HG02884 (cell line): Measurements from ENCODE around the gene SEC14L2.
A peak's percentile ranks its signal among the peaks of the same experiment; 100 is the strongest.
"Not testable (repeated sequence)": the region's sequence is repeated elsewhere in the genome, so short reads cannot be mapped to it uniquely, and the experiment has no call there.

Experiments used
- ATAC-seq: cut with Tn5 transposase; IDR thresholded peaks from one replicate; pipeline ENCODE4 v1.9.1; 2021; ENCODE audit warnings: mild to moderate bottlenecking, moderate library complexity; ENCODE audit not compliant: unreplicated experiment

SEC14L2 gene

DNA sequence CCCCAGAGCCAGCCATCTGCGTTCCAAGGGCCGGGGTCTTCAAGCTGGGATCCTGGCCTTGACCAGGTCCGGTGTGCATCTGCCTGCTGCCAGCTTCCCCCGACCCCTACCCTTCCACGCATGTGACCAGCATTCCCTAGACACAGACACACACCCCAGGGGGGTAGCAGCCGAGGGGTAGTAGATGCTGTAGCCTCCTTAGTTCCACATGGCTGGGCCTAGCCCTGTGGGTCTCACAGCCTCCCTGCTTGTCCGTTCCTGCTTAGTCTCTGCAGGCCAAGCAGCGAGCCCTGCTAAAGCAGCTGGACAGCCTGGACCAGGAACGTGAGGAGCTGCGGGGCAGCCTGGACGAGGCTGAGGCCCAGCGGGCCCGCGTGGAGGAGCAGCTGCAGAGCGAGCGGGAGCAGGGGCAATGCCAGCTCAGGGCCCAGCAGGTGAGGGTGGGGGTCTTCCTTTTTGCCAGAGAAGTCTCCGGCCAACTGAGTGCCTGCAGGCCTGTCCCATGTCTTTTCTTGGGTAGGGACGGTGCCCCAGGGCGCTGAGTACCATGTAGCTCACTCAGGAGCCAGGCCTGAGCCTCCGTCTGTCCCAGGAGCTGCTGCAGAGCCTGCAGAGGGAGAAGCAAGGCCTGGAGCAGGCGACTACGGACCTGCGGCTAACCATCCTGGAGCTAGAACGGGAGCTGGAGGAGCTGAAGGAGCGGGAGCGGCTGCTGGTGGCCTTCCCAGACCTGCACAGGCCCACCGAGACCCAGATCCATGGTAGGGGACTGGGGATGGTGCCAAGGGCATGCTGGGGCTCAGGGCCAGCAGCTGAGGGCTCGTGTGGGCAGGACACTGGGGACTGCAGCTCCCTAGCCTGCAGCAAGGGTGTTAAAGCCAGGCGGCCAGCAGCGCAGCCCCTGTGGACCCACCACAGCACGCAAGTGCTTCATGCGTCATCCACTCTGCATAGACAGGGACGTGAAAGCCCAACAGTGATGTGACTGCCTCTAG is 23.2 kb upstream of the SEC14L2 start:
- no peak for ATAC-seq

DNA sequence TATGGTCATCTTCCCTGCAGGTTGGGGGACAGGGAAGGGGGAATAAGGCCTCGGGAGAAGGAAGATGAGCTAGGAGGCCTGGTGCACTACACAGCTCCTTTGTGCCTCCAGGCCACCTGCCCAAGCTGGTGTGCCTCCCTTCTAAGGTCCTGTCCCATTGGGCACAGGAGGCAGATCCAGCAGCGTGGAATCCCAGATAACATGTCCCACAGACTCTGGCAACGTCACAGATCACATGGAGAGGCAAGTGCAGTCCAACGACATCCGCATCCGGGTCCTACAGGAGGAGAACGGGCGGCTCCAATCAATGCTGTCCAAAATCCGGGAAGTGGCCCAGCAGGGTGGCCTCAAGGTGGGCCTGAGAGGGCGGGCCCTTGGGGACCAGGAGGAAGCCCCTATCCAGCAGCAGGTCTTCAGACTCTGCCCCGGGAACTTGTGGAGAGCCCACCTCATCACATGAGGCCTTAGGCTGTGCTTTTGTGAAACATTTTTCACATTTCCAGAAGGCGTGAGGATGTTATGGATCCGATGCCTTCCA is 21.4 kb upstream of the SEC14L2 start:
- ATAC-seq: no peak

DNA sequence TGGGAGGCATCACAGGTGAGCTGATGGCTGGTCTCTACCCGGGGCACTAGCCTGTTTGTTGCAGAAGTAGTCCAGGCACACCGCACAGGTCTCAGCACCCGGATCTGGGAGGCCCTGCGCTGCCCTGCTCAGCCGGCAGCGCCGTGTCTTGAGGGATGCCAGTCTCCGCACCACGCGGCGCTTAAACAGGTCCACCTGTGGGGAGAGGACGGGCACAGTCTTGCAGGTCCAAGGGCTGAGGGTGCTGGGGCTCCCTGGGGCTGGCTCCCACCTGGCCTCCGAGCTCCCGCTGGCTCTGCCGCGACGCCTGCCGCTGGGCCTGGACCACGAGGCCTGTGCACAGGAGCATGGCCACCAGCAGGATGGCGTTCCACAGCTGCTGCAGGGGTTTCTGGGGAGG is 16.8 kb upstream of the SEC14L2 start:
- no peak for ATAC-seq

DNA sequence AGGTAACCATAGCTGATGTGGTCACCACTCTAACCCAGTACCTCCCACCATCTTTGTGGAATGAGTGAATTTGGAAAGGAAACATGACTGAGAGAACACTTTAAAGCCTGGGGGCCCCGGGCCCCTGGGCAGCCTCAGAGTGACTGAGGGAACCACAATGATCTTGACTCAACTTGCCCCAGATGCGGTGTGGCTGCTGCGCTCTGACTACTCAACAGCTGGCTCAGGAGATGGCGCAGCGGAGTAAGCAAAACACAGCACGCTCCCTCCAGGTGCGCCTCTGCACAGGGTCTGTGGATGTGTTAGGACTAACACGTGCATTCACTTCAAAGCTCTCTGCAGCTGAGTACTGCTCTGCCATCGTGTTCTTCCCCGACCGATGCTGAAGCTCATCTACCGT is 15.6 kb upstream of the SEC14L2 start:
- no peak for ATAC-seq

DNA sequence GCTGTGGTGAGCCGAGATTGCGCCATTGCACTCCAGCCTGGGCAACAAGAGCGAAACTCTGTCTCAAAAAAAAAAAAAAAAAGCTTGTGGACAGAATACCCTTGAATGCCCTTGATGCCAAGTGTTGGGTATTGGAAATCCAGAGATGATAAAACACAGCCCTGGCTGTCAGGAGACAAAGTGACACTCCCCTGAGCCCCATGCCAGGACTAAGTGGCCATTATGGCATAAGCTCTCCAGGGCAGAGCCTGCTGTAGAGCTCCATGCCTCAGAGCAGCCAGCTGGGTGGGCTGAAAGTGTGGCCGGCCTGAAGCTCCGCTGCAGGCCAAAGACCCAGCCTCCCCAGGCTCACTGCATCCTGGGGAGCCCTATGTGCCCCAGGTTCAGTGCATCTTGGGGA is 14.5 kb upstream of the SEC14L2 start:
- no peak for ATAC-seq

DNA sequence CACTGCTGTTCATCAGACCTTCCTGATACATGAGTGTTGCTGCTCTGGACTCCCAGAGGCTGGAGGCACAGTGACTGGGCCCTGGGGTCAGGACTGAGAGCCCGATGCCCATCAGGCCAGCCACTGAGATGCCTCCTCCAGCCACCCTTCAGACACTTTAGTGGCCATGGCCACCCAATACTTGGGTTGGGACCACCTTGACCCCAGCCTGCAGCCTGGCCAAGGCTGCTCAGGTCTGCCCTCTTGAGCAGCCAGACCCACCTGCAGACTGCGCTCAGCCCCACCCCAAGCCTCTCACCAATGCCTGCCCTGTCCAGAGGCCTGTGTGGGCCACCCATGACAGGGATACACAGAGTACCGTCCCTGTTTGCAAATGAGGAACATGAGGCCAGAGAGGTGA is 13.8 kb upstream of the SEC14L2 start:
- ATAC-seq: no peak

DNA sequence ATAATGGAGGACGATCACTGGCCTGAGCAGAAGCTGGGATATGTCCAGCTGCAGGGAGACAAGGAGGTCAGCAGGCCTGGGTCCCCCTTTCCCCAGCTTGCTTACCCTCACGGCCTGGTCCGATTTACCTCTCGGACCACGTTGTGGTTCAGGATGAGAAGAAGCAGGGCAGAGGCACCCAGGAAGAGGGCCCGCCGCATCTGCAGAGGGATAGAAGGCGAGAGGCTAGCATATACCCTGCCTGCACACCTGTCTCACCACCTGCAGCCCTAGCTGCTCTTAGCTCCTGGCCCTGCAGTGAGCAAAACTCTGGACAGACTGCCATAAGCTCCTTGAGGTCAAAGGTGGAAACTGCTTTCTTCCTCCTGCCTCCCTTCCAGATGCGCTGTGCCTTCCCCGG is 10.9 kb upstream of the SEC14L2 start:
- ATAC-seq: no peak

DNA sequence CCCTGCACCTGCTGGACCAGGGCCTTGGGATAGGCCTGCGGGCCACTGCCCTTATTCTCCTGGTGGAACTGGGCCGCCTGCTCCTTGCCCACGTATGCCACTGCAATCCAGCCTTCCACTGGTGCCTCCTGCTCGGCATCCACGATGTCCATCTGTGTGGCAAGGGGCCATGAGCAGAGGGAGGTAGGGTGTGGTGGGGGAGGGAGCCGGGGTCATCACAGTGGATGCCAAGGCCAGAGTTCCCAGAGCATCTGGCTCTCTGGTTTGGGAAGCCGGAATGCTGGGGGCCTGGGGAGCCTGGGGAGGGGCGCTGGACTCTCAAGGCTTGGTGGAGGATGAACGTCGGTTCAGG is 10.2 kb upstream of the SEC14L2 start:
- ATAC-seq: no peak

DNA sequence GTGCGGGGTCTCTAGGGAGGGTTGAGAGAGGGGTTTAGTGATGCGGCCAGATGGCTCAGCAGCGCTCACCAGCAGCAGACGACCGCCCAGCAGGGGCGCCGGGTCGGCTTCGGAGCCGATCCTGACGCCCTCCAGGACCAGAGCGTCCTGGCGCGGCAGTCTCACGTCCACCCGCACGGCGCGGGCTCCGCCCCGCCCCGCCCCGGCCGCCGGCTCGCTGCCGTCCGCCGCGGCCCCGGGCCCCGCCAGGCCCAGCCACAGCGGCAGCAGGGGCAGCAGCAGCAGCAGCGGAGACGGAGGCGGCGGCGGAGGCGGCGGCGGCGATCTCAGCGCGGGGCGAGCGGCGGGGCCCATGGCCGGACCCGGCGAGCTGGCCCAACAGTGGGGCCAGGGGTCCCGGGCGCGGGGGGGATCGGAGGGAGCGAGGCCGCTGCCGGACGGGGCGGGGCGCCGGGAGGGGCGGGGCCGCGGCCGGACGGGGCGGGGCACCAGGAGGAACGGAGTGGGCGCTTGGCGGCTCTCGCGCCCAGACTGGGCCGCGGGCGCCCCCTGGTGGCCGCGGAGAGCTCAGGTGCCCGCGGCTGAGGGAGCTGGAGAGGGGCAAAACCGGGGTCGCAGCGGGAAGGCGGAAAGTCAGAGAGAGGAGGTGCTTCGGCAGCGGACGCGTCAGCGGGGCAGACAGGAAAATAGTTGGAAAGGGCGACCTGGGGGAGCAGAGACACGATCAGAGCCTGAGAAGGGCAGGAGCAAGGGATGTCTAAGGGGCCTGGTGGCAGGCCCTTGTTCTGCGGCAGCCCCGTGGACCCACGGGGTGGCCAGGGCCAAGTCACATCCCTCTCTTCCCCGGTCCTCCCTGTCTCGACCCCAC is 9.6 kb upstream of the SEC14L2 start, which contains the start of gene RNF215:
Gene RNF215, minus strand, starts transcription at position 452 of the 868 bp plus-strand sequence. Its CDS starts 98 bp downstream, at position 354.
- peak; percentile 63 for ATAC-seq

DNA sequence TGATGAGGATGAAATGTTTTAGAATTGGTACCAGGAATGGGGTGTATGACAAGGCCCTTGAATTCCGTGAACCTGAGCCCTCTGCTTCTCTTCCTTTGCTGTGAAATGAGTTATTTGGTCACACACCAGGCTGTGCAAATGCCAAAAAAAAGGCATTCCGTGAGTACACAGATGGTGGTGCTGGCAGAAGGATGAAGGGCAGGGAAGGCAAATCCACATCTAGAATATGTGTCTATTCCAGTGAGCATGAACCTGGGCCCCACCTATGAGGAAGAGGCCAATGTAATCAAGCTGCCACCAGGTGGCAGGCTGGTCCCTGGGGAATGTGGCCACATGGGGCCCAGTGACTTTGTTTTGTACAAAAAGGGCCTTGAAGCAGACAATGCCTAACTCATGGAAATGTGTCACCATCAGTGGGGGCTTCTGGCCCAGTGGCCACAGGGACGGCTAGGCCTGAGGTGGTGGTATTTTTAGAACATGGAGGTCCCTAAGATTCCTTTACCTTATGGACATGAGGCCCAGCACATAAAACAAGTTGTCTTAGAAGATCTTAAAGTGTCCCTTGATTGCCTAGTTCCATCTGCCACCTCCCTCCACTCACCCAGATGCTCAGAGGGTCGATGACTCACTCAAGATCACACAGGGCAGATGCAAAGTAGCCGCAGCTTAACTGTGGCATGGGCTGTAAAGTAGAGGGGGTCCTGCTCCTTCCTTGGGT is 5.7 kb upstream of the SEC14L2 start:
- no peak for ATAC-seq

DNA sequence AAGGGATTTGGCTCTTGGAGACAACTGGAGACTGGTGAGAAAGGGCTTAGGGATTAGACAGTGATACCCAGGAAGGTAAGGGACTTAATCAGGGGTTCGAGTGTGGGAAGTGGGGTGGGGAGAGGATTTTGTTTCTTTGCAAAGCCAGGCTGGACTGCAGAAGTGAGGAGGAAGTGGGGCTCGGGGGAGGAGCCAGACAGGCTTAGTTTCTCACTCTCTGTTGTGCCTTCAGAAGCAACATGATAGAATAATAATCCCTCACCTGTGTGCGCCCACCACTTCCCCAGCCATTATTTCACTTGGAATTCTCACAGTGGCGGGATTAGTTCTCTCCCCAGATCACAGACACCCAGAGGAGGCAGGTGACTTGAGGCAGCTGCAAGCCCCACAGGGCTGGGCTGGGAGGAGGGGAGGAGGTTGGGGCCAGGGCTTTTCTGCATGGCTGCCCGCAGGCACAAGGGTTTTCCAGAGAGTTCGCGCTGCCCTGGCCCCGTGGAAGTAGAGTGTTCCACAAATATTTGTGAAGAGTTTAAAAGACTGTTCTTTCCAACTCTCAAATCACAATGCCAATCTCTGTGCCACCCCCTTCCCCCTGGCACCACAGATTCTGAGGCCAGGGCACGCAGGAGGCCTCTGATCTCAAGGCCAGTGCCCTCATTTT is 4.0 kb upstream of the SEC14L2 start:
- ATAC-seq: no peak

DNA sequence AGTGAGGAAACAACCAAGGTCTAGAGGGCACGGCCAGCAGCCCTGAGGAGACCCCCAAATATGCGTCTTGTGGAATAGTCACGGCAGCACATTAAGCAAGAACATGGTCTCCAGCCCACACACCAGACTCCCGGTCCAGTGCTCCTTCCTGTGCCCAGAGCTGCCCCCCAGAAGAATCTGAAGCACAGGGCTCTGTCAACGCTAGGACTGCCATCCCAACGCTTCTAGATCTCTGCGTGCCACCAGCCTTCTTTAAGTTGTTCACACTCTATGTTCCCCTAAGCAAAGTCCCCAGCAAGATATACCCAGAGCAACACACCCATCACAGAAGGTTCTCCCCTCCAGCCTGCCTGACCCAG is 3.5 kb upstream of the SEC14L2 start:
- ATAC-seq: no peak

DNA sequence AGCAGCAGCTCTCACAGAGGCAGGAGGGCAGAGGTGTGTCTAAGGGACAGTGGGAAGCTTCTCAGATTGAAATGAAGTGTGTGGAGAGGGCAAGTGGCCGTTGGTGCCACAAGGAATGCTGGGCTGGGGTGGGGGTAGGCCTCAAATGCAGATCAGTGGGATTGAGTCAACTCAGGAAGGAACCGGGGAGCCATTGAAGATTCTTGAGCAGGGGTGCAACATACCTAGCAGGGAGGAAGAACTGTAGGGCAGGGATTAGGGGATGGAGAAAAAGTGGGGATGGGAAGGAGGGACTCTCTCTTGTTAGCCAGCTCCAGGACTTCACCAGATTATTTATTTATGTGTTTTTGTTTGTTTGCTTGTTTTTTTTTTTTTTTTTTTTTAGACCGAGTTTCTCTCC is 2.9 kb upstream of the SEC14L2 start:
- no peak for ATAC-seq

DNA sequence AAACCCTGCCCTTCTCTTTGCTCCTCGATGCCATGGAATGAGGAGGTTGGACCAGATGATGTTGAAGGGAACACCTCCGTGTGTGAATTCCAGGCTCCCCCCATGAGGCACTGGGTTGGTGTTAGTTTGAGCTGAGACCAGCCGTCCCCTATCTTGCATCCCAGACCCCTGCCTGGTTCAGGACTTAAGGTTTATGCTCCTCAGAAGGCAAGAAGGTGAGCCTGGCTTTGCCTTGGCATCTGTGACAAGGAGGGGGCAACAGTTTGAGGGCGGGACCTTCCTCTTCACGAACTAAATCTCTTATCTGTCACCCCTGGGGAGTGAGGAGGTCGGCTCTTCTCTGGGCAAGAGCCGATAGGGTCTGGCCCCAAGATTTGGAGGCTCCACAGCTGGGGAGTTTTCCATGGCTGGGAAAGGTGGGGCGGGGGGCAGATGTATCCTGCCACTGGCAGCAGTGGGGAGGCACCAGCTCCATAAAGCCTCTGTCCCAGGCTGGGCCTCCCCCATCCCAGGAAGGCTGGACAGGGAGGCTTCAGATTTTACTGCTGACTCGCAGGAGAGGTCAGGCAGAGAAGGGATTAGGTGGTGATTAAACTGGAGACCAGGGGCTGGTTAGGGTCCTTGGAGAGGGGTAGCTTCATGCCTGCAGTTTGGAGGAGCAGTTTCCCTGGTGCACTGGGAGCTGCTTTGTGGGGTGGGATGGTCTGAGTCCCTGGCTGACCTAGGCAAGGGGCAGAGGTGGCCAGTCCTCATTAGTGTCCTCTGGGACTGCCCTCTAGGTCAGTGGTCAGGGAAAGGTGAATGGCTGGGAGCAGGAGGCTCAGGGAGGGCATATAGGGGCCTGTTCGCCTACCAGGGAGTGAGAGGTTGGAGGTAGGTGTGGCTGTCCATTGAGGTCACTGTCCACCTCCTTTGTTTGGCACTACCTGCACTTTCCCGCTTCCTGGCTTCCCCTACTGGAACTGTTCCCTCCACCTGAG is 1.1 kb downstream of the SEC14L2 start:
- no peak for ATAC-seq

DNA sequence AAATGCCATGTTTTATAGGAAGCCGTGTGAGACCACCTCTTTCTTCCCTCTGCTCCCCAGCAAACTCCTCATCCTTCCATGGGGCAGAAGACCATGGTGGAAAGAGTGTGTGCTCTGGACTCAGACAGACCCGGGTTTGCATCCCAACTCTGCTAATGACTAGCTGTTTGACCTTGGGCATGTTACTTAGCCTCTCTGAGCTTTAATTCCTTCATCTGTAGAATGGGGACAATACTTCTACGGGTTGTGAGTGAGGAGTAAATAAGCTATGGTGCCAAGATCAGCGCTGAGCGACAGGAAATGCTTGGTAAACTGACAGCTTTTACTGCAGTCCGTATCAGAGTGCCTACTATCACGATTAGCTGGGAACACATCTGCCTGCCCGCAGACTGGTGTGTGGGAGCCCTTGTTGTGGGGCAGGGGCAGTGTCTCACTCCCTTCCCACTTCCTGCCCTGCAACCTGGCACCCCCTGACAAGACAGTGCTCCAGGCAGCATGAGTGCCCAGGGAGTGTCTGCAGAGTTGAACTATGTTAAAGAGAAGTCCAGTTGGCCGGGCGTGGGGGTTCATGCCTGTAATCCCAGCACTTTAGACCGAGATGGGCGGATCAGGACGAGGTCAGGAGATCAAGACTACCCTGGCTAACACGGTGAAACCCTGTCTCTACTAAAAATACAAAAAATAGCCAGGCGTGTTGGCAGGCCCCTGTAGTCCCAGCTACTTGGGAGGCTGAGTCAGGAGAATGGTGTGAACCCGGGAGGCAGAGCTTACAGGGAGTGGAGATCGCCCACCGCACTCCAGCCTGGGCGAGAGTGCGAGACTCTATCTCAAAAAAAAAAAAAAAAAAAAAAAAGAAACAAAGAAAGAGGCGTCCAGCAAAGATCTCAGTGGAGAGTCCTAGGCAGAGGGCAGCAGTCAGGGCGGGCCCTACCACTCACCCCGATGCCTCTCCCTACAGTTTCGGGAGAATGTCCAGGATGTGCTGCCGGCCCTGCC is 2.2 kb downstream of the SEC14L2 start:
- ATAC-seq: no peak

DNA sequence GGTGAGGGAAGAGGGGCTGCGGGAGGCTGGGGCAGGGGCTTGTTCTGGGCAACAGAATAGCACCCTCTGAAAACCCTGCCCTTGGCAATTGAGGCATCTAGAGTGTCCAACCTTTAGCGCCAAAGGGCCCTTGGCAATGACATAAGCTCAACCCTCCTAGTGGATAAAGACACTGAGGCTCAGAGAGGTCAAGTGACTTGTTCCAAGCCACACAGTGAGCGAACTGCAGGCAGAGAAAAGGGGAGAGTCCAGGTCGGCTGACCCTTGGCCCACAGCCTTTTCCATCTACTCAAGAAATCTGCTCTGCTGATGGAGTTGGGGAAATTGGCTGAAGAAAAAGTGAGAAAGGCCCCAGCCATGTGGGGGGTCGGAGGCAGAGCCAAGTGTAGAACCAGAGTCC is 2.9 kb downstream of the SEC14L2 start:
- no peak for ATAC-seq

DNA sequence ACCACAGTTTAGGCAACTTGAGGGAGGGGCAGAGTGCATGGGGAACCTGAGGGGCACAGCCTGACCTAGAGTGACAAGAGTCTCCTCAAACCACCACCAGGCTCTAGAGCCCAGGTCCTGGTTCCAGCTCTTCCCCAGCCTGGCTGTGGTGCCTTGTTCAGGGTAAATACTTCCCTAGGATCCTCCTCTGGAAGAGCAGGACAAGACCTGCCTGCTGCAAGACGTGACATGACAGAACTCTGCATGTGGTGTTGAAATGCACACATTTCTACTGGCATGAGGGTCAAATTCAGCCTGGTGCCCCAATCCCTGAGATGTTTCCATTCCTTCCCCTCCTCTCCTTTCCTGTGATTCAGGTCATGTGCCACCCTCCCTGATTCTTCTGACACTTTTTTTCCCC is 3.3 kb downstream of the SEC14L2 start:
- ATAC-seq: no peak

DNA sequence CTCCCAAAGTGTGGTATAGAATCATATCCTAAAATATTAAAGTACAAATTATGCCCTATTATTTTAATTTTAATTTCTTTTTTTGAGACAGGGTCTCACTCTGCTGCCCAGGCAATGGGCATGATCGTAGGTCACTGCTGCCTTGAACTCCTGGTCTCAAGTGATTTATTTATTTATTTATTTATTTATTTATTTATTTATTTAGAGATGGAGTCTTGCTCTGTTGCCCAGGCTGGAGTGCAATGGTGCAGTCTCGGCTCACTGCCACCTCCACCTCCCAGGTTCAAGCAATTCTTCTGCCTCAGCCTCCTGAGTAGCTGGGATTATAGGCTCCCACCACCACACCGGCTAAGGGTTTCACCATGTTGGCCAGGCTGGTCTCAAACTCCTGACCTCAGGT is 4.2 kb downstream of the SEC14L2 start:
- not testable (repeated sequence) for ATAC-seq
